Peyer's patch (tissue), 4 donors: ENCODE data around the gene ATP5F1B.

ENCODE experiments used
- POLR2A ChIP-seq, 2 donors: fragments of 450-650 bp; IDR thresholded peaks; one replicate each; pipeline ENCODE4 v1.5.1; 2017; ENCODE audit warnings: antibody characterized with exemption in 2 of 2, mild to moderate bottlenecking in 2 of 2, moderate library complexity in 2 of 2
- TF ChIP-seq, protein P1 (sequence below), 6 experiments: fragments of 450-650 bp in 4 of 6; fragments of 200-600 bp in 2 of 6; sonication (generic) in 1 of 6; IDR thresholded peaks; one replicate each; pipeline ENCODE4 v1.5.1; 2017 to 2019; ENCODE audit warnings: antibody characterized with exemption in 6 of 6, mild to moderate bottlenecking in 3 of 6, moderate library complexity in 1 of 6

GRCh38 chr12:56661560-56661959 is 15.8 kb upstream of the ATP5F1B start:
- no peak for TF ChIP-seq POLR2A (IDR thresholded peaks at IDR 0.05)
- TF ChIP-seq, protein P1, sequence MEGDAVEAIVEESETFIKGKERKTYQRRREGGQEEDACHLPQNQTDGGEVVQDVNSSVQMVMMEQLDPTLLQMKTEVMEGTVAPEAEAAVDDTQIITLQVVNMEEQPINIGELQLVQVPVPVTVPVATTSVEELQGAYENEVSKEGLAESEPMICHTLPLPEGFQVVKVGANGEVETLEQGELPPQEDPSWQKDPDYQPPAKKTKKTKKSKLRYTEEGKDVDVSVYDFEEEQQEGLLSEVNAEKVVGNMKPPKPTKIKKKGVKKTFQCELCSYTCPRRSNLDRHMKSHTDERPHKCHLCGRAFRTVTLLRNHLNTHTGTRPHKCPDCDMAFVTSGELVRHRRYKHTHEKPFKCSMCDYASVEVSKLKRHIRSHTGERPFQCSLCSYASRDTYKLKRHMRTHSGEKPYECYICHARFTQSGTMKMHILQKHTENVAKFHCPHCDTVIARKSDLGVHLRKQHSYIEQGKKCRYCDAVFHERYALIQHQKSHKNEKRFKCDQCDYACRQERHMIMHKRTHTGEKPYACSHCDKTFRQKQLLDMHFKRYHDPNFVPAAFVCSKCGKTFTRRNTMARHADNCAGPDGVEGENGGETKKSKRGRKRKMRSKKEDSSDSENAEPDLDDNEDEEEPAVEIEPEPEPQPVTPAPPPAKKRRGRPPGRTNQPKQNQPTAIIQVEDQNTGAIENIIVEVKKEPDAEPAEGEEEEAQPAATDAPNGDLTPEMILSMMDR (IDR thresholded peaks at IDR 0.05), result no peak
